SK-N-SH treated with all-trans-retinoic acid at 6 μM for 48 hours (cell line): ENCODE results near the gene ATMIN.

Experiments used
- PATZ1 ChIP-seq: fragments of 250-450 bp; sonication (Bioruptor Pico); IDR thresholded peaks from 2 replicates; pipeline ENCODE4 v1.8.0; 2020; ENCODE audit warnings: mild to moderate bottlenecking, moderate library complexity, borderline replicate concordance
- POU6F1 ChIP-seq: fragments of 250-450 bp; sonication (Bioruptor Pico); IDR thresholded peaks from 2 replicates; pipeline ENCODE4 v1.8.0; 2021; ENCODE audit warnings: low read depth, mild to moderate bottlenecking, moderate library complexity, borderline replicate concordance
- ZNF70 ChIP-seq: fragments of 450-650 bp; formaldehyde crosslinking; IDR thresholded peaks from 2 replicates; pipeline ENCODE4 v1.5.0; 2020; ENCODE audit warnings: mild to moderate bottlenecking, moderate library complexity

- TF ChIP-seq PATZ1 (CRISPR knock-in tag) (no peak), POU6F1 (CRISPR knock-in tag) (no peak), ZNF70 (no peak)
Observed at GRCh38 chr16:80993307-80993706, 42.3 kb upstream of the ATMIN start.
